Testis (tissue), 2 donors: ENCODE data around the gene GRID2.

ENCODE experiments used
- POLR2A ChIP-seq: fragments of 450-650 bp; IDR thresholded peaks from one replicate; pipeline ENCODE4 v1.6.1; 2017; ENCODE audit warnings: antibody characterized with exemption, mild to moderate bottlenecking, moderate library complexity
- TF ChIP-seq, protein P1 (sequence below), 3 experiments: fragments of 450-650 bp in 2 of 3; fragments of 200-600 bp in 1 of 3; sonication (generic) in 1 of 3; IDR thresholded peaks; one replicate each; pipeline ENCODE4 v1.5.1; 2016 to 2019; ENCODE audit warnings: antibody characterized with exemption in 3 of 3, mild to moderate bottlenecking in 2 of 3, moderate library complexity in 1 of 3

- TF ChIP-seq POLR2A = no peak
- TF ChIP-seq, protein P1, sequence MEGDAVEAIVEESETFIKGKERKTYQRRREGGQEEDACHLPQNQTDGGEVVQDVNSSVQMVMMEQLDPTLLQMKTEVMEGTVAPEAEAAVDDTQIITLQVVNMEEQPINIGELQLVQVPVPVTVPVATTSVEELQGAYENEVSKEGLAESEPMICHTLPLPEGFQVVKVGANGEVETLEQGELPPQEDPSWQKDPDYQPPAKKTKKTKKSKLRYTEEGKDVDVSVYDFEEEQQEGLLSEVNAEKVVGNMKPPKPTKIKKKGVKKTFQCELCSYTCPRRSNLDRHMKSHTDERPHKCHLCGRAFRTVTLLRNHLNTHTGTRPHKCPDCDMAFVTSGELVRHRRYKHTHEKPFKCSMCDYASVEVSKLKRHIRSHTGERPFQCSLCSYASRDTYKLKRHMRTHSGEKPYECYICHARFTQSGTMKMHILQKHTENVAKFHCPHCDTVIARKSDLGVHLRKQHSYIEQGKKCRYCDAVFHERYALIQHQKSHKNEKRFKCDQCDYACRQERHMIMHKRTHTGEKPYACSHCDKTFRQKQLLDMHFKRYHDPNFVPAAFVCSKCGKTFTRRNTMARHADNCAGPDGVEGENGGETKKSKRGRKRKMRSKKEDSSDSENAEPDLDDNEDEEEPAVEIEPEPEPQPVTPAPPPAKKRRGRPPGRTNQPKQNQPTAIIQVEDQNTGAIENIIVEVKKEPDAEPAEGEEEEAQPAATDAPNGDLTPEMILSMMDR (IDR thresholded peaks at IDR 0.05) = no peak
These were observed 1427.0 kb downstream of the GRID2 start for GRCh38 chr4:93730760-93731159.
